K562 (cell line): ENCODE data around the gene DAB2.

Experiments
- NKRF ChIP-seq: fragments of 450-650 bp; IDR thresholded peaks from 2 replicates; pipeline ENCODE4 v1.6.1; 2016; ENCODE audit warnings: borderline replicate concordance
- U2AF1 ChIP-seq: fragments of 200-400 bp; formaldehyde crosslinking; optimal IDR thresholded peaks from 2 replicates; pipeline ENCODE3; 2017; ENCODE audit warnings: mild to moderate bottlenecking, low read depth, low read length, moderate library complexity

- TF ChIP-seq NKRF (no peak), U2AF1 (no peak)
Measured at GRCh38 chr5:39360471-39361111, 64.2 kb downstream of the DAB2 start.
